Right ventricle myocardium superior (tissue), 1 donor: ENCODE results near the gene AMOTL2. TPM values are rescaled to one million over a fixed set of nuclear protein-coding genes. Genes with fewer than 3 reads are reported as not detected.
A peak's percentile ranks its signal among the peaks of the same experiment; 100 is the strongest.

Source experiments
- ATAC-seq: fragments of 200-7000 bp; cut with Tn5 transposase; one replicate; pipeline ENCODE4 v1.9.1; 2020; ENCODE audit warnings: mild to moderate bottlenecking; ENCODE audit not compliant: poor library complexity
- DNase-seq: peaks from one replicate; pipeline ENCODE4 v3.0.0-alpha.2; 2020
- intact Hi-C: fragments of 100-400 bp; cut with DNase I; formaldehyde crosslinking; loops from one replicate; pipeline ENCODE4 v1.11.2; 2022
- total RNA-seq: library from RNA; stranded (reverse); fragmentation: NEBNext Ultra II Directional; extraction: Animal tissue kit (Norgen Biotek cat#: 25700); gene quantifications from one replicate; pipeline ENCODE4 v1.2.1, GENCODE V29; 2021
- donor health status: DM: no; HTN: yes; CAD: no; lungs with severe emphysema.

AMOTL2 gene
- total RNA-seq, 1 donor from 2014 or later = 63.0 TPM

DNA sequence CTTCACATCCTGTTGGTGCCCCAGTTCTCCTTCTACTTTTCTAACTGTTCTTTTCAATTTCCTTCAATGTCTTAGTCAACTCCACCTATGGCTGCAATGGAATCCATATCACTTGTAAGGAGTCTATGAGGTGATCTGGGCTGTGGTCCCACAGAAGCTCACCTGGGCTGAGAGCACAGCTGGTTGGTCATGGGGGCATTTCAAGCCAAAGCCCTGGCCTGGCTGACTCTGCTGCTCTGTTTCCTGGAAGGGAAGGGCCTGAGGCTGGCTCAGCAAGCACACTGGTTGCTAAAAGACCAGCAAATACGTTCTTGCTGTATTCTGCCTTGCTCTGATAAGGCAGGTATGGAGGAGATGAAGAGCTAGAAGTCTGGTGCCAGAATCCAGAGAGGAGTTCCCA, 29.0 kb downstream of the AMOTL2 start:
- intact Hi-C loops = no loop called here
- ATAC-seq = no peak
- no peak for DNase-seq

DNA sequence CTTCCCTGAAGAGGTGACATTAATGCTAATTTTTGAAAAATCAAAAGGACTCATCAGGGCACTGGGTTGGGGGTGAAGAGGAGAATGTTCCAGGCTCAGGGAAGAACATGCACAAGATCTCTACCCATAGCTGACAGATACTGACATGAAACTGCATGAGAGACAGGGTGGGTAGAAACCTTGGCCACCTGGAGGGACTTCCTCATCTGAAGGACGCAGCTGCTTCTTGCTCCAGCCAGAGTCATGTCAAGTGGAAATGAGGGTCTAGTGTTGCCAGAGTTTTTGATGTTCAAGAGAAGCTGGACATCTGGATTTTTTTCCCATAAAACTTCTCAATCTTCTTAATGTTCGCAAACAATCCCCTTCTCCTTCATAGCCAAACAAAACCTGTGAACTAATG, 29.7 kb downstream of the AMOTL2 start:
- DNase-seq = no peak
- intact Hi-C loops = no loop called here
- no peak for ATAC-seq

DNA sequence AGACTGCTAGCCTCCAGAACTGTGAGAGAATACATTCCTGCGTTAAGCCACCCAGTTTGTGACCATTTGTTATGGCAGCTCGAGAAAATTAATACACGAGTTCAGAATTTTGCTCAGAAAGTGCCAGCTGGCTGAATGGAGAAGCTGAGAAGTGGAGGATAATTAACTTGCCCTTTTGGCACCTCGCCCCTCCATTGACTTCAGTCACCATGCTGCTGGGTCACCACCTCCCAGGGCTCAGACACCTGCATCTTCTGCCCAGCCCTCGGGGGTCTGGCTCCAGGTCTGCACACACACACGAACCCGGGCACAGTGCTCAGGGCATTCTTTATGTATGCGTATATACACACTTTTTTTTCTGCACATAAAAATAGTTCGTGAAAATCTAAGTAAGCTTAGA, 32.0 kb downstream of the AMOTL2 start:
- DNase-seq (no peak), ATAC-seq (no peak)
- intact Hi-C loops = no loop called here

DNA sequence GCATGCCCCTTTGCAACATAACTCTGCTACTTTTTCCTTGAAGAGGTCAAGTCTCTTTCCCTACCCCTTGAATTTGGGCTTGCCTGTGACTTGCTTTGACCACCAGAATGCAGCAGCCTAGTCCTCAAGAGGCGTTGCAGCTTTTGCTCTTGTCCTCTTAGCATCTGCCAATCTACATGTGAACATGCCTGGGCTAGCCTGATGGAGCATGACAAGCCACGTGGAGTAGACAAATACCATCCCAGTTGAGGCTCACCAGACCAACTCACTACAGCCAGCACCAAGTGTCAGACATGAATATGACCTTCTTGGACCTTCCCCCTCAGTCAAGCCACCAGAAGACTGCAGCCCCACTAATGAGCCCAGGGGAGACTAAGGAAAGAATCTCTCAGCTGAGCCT, 32.9 kb downstream of the AMOTL2 start:
- intact Hi-C loops = no loop called here
- no peak for ATAC-seq

DNA sequence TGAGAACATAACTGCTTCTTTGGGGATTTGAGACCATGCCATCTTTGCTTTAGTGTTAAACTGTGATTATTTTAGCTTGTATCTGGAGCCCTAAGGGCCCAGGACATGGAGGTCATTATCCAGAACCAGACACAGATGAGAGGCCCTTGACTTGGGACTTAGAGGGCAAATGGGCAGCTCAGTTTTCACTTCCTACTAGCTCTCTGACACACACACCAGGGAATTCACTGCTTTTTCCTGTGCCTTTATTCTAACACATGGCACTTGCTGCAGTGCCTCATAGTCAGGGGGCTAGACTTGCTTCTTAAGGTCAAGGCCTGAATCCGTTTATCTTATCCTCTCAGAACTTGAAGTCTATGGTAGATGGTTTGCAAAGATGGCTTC, 33.3 kb downstream of the AMOTL2 start:
- DNase-seq (no peak), ATAC-seq (no peak)
- intact Hi-C loops = no loop called here

More for the DNA sequence above, 32.9 kb downstream of the AMOTL2 start:
- DNase-seq = no peak

DNA sequence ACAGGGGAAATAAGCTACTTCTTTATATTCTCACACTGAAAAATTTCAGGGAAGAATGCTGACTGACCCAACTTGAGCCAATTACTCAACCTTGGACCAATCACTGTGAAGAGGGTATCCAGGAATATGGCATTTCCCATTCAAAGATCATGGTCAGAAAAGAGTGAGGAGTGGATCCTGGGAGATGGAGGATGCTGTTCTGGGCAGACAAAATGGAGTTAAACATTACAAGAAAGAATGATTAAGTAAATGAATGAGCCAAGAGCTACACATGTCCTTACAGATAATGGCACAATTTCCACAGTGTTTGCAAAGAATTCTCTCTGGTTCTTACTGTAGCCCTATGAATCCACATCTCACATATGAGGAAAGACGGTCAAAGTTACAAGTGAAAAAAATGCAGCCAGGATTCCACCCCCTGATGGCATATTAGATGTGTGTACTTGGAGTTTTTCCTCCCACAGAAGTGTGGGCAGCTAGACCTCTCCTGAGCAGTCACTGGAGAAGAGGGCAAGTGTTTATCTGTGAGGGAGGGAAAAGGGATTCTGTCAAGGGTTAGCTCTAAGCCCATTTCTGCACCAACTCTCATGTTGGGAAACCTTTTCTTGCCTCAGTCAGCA, 33.8 kb downstream of the AMOTL2 start:
- DNase-seq (no peak), ATAC-seq (no peak)
- intact Hi-C loops = no loop called here

DNA sequence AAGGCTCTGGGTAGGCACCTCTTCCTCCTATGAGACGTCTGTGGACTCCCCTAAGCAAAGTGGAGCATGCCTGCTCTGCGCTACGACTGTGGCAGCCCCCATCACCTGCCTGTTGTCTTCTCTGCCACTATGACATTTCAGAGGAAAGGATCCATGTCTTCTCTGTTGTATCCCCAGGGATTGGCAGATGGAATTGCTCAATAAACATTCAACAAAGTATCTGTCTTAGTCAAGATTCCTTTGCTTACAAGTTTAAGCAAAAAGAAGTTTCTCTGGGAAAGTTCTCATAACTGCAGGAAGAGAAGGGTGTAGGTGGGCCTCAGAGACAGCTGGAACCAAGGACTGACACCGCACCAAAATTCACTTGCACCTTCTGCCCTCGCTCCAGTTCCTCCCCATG, 34.3 kb downstream of the AMOTL2 start:
- DNase-seq = no peak
- intact Hi-C loops = no loop called here
- ATAC-seq = no peak

DNA sequence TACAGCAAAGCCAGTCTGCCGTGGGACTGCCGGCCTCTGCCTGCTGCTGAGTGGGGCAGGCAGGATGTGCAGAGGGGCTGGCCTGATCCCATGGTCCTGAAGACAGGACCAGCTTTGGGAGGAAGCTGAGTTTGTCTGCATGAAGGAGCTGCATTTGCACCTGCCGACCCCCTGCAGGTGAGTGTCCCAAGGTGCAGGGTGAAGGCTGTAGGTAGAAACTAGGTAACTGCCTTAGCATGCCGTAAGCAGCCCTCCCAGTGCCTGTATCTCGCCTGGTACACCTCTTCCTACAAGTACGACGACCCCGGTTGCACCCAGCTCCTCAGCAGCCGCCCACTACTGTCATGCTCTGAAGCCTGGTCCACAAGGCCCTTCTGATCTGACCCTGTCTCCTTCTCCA, 34.9 kb downstream of the AMOTL2 start:
- DNase-seq (no peak), ATAC-seq (no peak)
- intact Hi-C loops = no loop called here

DNA sequence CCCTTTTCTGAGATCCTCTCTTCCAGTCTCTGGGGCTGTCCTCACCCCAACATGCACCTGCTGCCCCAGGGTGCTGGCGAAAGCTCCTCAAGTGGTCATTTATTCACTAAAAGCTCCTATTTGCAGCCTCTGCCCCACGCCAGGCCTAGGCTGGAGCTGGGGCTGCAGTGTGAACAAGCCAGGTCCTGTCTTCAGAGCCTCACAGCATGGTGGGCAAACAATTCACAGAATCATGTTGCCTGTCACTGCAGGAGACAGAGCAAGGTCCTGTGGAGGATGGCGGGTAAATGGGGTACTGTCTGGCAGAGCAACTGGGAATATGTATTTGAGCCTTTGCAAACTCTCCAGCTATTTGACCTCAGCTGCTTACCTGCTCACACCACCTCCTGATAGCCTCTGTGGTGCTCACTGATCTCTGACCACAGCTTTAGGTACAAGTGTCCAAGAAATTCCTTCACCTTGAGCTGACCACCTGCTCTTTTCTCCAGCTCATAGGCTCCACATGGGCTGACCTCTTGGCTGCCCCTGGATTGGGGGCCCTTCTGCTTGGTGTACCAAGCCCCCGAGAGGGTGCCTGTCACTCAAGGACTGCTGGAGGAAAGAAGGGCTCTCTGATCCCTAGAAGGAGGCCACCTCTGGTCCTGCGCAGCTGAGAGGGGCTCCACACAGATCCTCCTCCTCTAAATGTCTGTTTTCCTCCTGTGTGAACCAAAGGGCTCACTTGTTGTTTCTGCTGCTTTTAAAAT, 35.6 kb downstream of the AMOTL2 start:
- intact Hi-C loops = no loop called here
- ATAC-seq (no peak), DNase-seq (no peak)

DNA sequence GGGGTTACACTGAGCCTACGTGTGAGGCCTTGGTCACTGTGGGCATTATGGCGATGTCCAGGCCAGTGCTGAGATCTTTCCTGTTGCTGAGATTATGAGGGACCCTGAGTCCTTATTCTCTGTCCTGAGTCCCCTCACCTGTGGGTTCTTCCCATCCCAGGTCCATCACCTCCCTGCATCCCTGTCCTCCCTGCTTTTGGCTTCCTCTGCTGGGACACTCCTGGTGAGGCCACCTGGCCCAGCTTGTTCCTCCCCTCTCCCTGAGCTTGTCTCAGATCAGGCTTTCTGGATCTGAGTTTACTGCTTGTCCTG, 36.1 kb downstream of the AMOTL2 start:
- ATAC-seq = no peak
- DNase-seq = no peak
- intact Hi-C loops = no loop called here

DNA sequence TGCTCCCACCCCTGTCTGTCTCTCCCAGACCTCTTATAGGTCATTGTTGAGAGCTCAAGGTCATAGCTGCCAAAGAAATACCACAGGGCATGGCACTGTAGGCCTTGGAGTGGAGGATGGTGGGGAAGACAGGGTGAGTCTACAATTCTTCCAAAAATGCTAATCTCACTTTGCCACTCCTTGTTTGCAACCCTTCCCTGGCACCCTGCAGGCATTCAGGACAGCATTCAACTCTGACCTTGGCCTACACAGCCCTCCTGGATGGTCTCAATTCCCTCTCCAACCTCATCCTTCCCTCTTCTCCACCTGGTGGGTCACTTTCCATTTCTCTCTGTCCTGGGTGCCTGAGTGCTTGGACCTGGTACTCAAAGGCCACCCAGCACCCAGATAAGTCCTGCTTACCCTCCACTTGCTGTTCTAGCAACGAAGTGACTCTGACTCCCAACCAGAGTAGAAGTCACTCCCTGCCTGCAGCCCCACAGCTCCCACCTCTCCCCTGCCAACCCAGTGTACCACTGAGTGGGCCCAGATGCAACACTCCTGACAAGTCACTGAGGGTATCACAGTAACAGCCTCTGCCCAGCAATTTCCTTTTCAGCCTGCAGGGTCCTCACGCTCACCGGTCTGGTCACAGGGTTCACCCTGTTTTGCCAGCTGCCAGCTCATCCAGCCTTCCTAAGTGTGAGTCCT, 36.6 kb downstream of the AMOTL2 start:
- intact Hi-C loops = no loop called here
- no peak for DNase-seq
- no peak for ATAC-seq

DNA sequence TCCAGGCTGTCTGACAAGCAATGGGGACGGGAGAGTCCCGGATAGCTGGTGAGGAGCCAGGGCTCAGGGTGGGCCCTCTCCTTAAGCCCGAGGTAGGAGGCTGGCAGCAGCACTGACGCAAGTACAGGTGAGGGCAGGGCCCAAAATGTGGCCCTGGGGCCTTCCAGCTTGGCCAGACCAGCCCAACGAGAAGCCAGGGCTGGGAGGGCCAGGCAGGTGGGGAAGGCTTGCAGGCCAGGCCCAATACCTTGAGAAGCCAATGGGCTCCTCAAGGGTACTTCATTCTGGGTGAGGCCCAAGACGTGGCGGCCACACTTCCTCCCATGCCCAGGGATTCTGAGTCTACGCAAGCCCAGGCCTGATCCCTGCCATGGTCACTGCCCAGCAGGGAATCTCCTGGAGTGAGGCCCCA, 37.2 kb downstream of the AMOTL2 start:
- intact Hi-C loops = no loop called here
- DNase-seq (no peak), ATAC-seq (no peak)

DNA sequence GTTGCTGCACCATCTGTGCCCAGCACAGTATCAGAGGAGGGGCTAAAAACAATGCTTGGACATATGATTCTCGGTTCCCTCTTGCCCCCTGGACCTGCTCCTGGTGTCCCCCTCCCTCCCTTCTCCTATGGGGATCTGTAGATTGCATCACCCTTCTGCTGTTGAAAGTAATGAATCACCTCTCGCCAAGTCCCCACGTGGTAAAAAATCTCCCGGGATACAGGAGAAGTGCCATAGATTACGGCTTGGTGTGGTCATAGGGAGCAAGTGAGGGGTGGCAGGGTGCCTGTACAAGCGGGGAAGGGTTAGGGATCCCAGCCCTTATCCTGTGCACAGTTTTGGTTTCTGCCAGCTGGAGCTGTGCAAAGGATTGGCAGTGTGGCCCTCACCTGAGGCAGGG, 37.7 kb downstream of the AMOTL2 start:
- DNase-seq (no peak), ATAC-seq (peak; percentile 54)
- intact Hi-C loops = no loop called here

DNA sequence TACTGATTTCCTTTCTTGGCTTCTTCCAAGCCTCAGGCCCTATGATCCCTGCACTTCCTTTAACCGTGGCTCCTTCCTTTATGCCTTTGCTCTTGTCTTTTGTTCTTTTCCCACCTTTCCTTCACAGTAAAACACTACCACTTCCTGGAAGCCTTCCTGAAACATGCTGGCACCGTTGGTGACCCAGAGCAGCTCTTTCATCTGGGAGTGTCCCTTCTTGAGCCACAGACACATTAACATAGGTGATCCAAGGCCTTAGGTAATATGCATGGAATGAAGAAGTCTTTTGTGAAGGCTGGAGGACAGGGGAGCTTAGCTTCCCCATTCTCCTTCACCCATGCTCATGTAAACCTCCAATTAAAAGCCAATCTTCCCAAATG, 39.4 kb downstream of the AMOTL2 start:
- DNase-seq = no peak
- ATAC-seq = no peak
- intact Hi-C loops = no loop called here

DNA sequence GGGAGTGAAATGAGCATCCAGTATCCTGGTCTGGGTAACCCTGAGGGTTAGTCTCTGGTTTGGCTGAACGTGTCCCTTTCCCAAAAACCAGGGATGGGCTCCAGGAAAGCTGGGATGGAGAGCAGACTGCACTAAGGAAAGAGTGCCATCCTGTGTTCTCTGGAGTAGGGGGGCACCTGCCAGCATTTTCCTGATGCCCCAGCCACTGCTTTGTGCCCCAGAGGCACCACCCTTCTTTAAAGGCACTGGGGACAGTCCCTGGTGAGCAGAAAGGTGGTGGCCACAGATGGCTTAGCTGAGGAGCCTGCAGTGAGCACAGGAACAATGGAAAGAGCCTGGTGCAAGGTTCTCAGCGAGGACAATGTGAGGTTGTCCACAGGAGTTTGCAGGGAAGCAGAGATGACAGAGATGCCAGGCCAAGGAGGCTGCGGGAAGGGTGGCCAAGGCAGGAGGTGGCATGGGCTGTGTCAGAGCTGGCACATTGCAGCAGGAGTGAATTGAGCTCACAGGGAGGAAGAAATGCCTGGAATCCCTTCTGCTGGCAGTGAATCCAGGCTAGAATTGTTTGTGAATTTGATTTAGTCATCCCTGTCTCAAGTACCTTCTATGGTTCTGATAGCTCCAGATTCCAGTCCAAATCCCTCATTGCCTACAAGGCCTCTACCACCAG, 39.9 kb downstream of the AMOTL2 start:
- ATAC-seq (peak; percentile 62), DNase-seq (no peak)
- intact Hi-C loops = no loop called here

DNA sequence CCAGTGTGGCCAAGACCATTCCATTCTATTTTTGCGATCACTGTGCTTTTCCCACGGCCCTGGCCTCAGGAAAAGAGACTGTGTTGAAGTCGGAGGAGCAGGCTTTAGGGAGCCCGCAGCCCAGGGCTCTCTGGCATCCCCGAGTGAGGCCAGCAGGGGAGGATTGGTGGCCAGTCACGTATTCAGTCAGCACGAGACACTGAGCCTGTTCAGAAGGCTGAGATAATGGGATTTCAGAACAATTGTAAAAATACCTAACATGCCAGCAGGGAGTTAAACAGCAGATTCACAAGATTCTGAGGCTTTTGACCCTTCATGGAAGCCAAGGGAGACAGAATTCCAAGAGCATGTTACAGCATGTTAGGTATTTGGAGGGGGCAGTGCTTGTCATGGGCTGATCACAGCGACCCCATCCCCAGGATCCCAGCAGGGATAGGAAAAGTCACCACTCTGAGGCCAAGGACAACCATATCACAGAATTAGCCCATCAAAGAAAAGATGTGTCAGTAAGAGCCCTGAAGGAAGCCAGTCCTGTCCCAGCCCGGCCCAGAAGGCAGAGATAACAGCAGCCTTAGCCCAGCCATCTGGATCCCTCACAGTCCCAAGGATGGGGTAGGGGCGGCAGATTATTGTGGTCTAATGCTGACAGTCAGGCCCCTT, 40.6 kb downstream of the AMOTL2 start:
- ATAC-seq = peak; percentile 37
- intact Hi-C loops = no loop called here
- no peak for DNase-seq

DNA sequence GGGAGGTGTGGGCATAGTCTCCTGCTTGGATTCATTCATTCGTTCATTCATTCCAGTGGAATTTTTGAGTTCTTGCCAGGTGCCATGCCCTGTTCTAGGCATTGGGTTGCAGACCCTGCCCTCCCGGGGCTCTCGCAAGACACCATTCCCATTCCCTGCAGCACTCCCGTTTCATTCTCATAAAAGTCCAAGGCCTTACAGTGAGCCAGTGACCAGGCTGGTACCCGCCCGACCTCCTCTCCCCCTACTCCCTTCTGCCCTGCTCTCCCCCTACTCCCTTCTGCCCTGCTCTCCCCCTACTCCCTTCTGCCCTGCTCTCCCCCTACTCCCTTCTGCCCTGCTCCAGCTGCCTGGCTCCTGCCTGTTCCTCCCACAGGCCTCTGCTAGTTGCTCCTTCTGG, 41.9 kb downstream of the AMOTL2 start:
- ATAC-seq (no peak), DNase-seq (no peak)
- intact Hi-C loops = no loop called here

DNA sequence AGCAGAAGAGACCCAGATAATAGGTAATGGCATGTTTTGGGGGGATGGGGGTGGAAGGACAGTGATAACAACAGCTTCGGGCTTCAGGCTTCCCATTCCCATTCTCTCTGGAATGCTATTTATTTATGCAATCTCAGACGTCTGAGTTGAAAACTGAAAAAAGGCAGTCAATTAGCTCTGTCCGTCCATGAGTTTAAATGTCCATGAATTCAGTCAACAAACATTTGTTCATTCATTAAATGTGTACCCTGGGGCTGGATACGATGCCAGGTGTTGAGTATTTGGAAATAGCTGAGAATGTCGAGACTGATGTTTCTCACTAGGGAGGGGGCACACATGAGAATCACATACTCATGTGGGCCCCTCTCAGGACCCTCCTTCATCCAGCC, 42.4 kb downstream of the AMOTL2 start:
- DNase-seq = no peak
- no peak for ATAC-seq
- intact Hi-C loops = no loop called here
